ENCODE measurements around the gene PRSS35. TPM values are rescaled to one million over a fixed set of nuclear protein-coding genes. Genes with fewer than 3 reads are reported as not detected.

The PRSS35 gene
- total RNA-seq, 1 experiment from 2014 or later, result 0.10 TPM

DNA sequence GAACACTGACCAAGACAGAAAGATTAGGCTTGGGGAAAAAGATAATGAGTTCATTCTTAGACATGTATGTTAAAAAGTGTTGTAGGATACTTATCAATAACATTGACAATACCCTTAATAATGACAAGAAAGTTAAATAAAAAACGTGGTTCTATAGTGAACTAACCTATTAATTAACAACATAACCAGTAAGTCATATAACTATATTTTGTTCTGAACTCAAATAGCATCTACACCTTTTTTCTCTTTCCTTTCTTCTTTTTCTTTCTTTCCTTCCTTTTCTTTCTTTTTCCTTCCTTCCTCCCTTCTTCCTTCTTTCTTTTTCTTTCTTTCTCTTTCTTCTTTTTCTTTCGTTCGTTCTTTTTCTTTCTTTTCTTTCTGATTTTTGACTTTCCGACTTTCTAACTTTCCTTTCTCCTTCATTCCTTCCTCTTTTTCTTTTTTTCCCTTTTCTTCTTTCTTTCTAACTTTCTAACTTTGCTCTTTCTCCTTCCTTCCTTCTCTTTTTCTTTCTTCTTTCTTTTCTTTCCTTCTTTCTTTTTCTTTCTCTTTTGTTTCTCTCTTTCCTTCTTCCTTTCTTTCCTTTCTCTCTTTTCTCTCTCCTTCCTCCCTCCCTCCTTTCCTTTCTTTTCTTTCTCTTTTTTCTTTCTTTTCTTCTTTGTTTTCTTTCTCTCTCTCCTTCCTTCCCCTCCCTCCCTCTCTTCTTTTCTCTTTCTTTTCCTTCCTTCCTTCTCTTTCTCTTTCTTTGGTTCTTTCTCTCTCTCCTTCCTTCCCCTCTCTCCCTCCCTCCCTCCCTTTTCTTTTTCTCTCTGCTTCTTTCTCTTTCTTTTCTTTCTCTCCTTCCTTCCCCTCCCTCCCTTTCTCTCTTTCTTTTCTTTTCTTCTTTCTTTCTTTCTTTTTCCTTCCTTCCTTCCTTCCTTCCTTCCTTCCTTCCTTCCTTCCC lies 24.6 kb downstream of the PRSS35 start:
- Histone ChIP-seq H3K27me3 (ENCODE audit: control insufficient read depth, insufficient read depth, low read length) (peaks cover 9% of the 10 kb centered on the region), H3K36me3 (ENCODE audit: control insufficient read depth, insufficient read depth, low read length) (no peaks in the 10 kb centered on the region), H3K4me1 (ENCODE audit: control insufficient read depth, insufficient read depth, low read length) (no peaks in the 10 kb centered on the region), H3K9me3 (ENCODE audit: control insufficient read depth, insufficient read depth, low read depth, low read length) (no peaks in the 10 kb centered on the region), H3K4me3 (ENCODE audit: low read depth in 2 of 2, low read length in 2 of 2) (no peak overlapping the region), H3K27ac (ENCODE audit: low read length) (no peak overlapping the region)
- ChIA-PET POLR2A (no interaction called here), CTCF (interaction anchor here (0.6 to 0.8 kb wide), 5 partner anchors 15 to 318 kb away, joined by 3 to 7 read pairs (median 3); no protein-coding TSS in a partner anchor)
- TF ChIP-seq, protein P1, sequence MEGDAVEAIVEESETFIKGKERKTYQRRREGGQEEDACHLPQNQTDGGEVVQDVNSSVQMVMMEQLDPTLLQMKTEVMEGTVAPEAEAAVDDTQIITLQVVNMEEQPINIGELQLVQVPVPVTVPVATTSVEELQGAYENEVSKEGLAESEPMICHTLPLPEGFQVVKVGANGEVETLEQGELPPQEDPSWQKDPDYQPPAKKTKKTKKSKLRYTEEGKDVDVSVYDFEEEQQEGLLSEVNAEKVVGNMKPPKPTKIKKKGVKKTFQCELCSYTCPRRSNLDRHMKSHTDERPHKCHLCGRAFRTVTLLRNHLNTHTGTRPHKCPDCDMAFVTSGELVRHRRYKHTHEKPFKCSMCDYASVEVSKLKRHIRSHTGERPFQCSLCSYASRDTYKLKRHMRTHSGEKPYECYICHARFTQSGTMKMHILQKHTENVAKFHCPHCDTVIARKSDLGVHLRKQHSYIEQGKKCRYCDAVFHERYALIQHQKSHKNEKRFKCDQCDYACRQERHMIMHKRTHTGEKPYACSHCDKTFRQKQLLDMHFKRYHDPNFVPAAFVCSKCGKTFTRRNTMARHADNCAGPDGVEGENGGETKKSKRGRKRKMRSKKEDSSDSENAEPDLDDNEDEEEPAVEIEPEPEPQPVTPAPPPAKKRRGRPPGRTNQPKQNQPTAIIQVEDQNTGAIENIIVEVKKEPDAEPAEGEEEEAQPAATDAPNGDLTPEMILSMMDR (IDR thresholded peaks at IDR 0.05), result no peak
- ATAC-seq (no peak), DNase-seq (ENCODE audit: low read depth, low spot score) (no peak)
- intact Hi-C loops (cut with micrococcal nuclease; ENCODE audit: unreplicated experiment) (no loop called here), in situ Hi-C loops (cut with HindIII; ENCODE audit: low pct_unique_long_range_greater_than_20kb, low sequenced_read_pairs) (no loop called here)
- no TSS peak for BruUV-seq (replicated peaks)

DNA sequence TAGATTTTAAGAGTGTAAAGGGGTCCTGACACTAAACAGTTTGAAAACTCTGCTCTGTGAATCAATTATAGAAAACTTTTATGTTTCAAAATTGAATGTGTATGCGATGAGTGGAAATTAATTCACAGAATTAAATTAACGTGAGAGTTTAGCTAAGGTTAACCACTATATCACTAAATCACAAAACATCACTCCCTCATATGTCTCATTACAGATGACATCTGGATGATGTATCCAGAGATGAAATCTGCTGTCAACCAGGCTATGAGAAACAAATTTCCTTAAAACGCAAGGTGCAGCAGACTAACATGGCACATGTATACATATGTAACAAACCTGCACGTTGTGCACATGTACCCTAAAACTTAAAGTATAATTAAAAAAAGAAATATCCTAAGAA lies 27.3 kb downstream of the PRSS35 start:
- POLR2A ChIA-PET, result no interaction called here

More for the DNA sequence above, 27.3 kb downstream of the PRSS35 start:
- Histone ChIP-seq H3K9me3 (ENCODE audit: control insufficient read depth, insufficient read depth, low read depth, low read length) (no peaks in the 10 kb centered on the region), H3K27me3 (ENCODE audit: control insufficient read depth, insufficient read depth, low read length) (peaks cover 9% of the 10 kb centered on the region), H3K4me3 (ENCODE audit: low read depth in 2 of 2, low read length in 2 of 2) (no peak overlapping the region), H3K36me3 (ENCODE audit: control insufficient read depth, insufficient read depth, low read length) (no peaks in the 10 kb centered on the region), H3K4me1 (ENCODE audit: control insufficient read depth, insufficient read depth, low read length) (no peaks in the 10 kb centered on the region), H3K27ac (ENCODE audit: low read length) (no peak overlapping the region)
- CTCF ChIA-PET, result no interaction called here
- intact Hi-C loops (cut with micrococcal nuclease; ENCODE audit: unreplicated experiment) (no loop called here), in situ Hi-C loops (cut with HindIII; ENCODE audit: low pct_unique_long_range_greater_than_20kb, low sequenced_read_pairs) (no loop called here)
- ATAC-seq, result no peak
- BruUV-seq (replicated peaks), result no TSS peak
- no peak for DNase-seq (ENCODE audit: low read depth, low spot score)
- TF ChIP-seq, protein P2, sequence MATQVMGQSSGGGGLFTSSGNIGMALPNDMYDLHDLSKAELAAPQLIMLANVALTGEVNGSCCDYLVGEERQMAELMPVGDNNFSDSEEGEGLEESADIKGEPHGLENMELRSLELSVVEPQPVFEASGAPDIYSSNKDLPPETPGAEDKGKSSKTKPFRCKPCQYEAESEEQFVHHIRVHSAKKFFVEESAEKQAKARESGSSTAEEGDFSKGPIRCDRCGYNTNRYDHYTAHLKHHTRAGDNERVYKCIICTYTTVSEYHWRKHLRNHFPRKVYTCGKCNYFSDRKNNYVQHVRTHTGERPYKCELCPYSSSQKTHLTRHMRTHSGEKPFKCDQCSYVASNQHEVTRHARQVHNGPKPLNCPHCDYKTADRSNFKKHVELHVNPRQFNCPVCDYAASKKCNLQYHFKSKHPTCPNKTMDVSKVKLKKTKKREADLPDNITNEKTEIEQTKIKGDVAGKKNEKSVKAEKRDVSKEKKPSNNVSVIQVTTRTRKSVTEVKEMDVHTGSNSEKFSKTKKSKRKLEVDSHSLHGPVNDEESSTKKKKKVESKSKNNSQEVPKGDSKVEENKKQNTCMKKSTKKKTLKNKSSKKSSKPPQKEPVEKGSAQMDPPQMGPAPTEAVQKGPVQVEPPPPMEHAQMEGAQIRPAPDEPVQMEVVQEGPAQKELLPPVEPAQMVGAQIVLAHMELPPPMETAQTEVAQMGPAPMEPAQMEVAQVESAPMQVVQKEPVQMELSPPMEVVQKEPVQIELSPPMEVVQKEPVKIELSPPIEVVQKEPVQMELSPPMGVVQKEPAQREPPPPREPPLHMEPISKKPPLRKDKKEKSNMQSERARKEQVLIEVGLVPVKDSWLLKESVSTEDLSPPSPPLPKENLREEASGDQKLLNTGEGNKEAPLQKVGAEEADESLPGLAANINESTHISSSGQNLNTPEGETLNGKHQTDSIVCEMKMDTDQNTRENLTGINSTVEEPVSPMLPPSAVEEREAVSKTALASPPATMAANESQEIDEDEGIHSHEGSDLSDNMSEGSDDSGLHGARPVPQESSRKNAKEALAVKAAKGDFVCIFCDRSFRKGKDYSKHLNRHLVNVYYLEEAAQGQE (IDR thresholded peaks at IDR 0.05; ENCODE audit: insufficient read depth in 1 of 2, low read depth in 2 of 2, low read length in 1 of 2), result no peak
- TF ChIP-seq, protein P1 (IDR thresholded peaks at IDR 0.05), result no peak
- TF ChIP-seq TCF7L2 (IDR thresholded peaks at IDR 0.05; ENCODE audit: low read depth, low read length), result no peak
- no peak for TF ChIP-seq SIN3A (IDR thresholded peaks at IDR 0.05; ENCODE audit: borderline replicate concordance, insufficient read depth, low read depth, low read length)
- no peak for TF ChIP-seq POLR2AphosphoS5 (IDR thresholded peaks at IDR 0.05; ENCODE audit: low read depth, low read length)
